Liver (tissue), 9 donors: ENCODE data around the gene RAB4B. TPM values are rescaled to one million over a fixed set of nuclear protein-coding genes. Genes with fewer than 3 reads are reported as not detected.

Experiments
- DNase-seq: peaks from one replicate; pipeline ENCODE4 v3.0.0-alpha.2; 2017; ENCODE audit warnings: low spot score
- H3K27ac ChIP-seq, 2 donors: one replicate each; pipeline ENCODE4 v1.7.0; 2013; ENCODE audit warnings: inconsistent platforms in 2 of 2, low read length in 2 of 2, control low read depth in 1 of 2, low read depth in 1 of 2, mild to moderate bottlenecking in 1 of 2
- H3K27me3 ChIP-seq, 4 donors: one replicate each; pipeline versions ENCODE4 v1.6.1 to v1.7.0; 2013; ENCODE audit warnings: low read length in 3 of 4, inconsistent platforms in 1 of 4, mild to moderate bottlenecking in 1 of 4, moderate library complexity in 1 of 4; ENCODE audit not compliant: control insufficient read depth in 4 of 4, insufficient read depth in 4 of 4
- H3K36me3 ChIP-seq, 4 donors: one replicate each; pipeline versions ENCODE4 v1.6.1 to v1.7.0; 2013; ENCODE audit warnings: low read length in 3 of 4, mild to moderate bottlenecking in 3 of 4, low read depth in 1 of 4, moderate library complexity in 1 of 4; ENCODE audit not compliant: control insufficient read depth in 4 of 4, insufficient read depth in 3 of 4
- H3K4me1 ChIP-seq, 4 donors: one replicate each; pipeline versions ENCODE4 v1.6.1 to v1.7.0; 2013; ENCODE audit warnings: low read length in 3 of 4, mild to moderate bottlenecking in 3 of 4, moderate library complexity in 1 of 4; ENCODE audit not compliant: control insufficient read depth in 4 of 4, insufficient read depth in 4 of 4
- H3K4me3 ChIP-seq, 3 donors: one replicate each; pipeline versions ENCODE4 v1.6.1 to v1.7.0; 2013; ENCODE audit warnings: low read length in 3 of 3, control low read depth in 1 of 3, low read depth in 1 of 3, mild to moderate bottlenecking in 1 of 3
- H3K9ac ChIP-seq, 2 donors: one replicate each; pipeline ENCODE4 v1.7.0; 2013; ENCODE audit warnings: low read length in 2 of 2, mild to moderate bottlenecking in 2 of 2, moderate library complexity in 2 of 2, control low read depth in 1 of 2, low read depth in 1 of 2
- H3K9me3 ChIP-seq, 4 donors: one replicate each; pipeline versions ENCODE4 v1.6.1 to v1.7.0; 2013; ENCODE audit warnings: low read length in 3 of 4; ENCODE audit not compliant: control insufficient read depth in 4 of 4
- ATF3 ChIP-seq: IDR thresholded peaks from 2 replicates; pipeline ENCODE4 v1.6.1; 2016; ENCODE audit warnings: antibody characterized with exemption
- EGR1 ChIP-seq, 2 donors: IDR thresholded peaks; 2 replicates each; pipeline ENCODE4 v1.6.1; 2016 to 2018; ENCODE audit warnings: antibody characterized with exemption in 2 of 2, low read depth in 2 of 2
- FOXA1 ChIP-seq: IDR thresholded peaks from 2 replicates; pipeline ENCODE4 v1.6.1; 2016; ENCODE audit warnings: antibody characterized with exemption
- FOXA2 ChIP-seq: IDR thresholded peaks from 2 replicates; pipeline ENCODE4 v1.6.1; 2016; ENCODE audit warnings: antibody characterized with exemption
- GABPA ChIP-seq, 2 donors: IDR thresholded peaks in 1 of 2; conservative IDR thresholded peaks in 1 of 2; 2 replicates each; pipeline ENCODE4 v1.6.1; 2016; ENCODE audit warnings: antibody characterized with exemption in 2 of 2, mild to moderate bottlenecking in 1 of 2, moderate library complexity in 1 of 2
- HNF4A ChIP-seq, 2 donors: conservative IDR thresholded peaks; 2 replicates each; pipeline ENCODE4 v1.6.1; 2016; ENCODE audit warnings: antibody characterized with exemption in 2 of 2, mild to moderate bottlenecking in 2 of 2
- JUND ChIP-seq, 2 donors: IDR thresholded peaks; 2 replicates each; pipeline ENCODE4 v1.6.1; 2016; ENCODE audit warnings: antibody characterized with exemption in 2 of 2
- RAD21 ChIP-seq, 2 donors: IDR thresholded peaks; 2 replicates each; pipeline ENCODE4 v1.6.1; 2016; ENCODE audit warnings: antibody characterized with exemption in 2 of 2, mild to moderate bottlenecking in 2 of 2
- RXRA ChIP-seq, 2 donors: IDR thresholded peaks; 2 replicates each; pipeline ENCODE4 v1.6.1; 2017 to 2018; ENCODE audit warnings: antibody characterized with exemption in 2 of 2, mild to moderate bottlenecking in 1 of 2
- SP1 ChIP-seq: IDR thresholded peaks from 2 replicates; pipeline ENCODE4 v1.6.1; 2018; ENCODE audit warnings: antibody characterized with exemption, mild to moderate bottlenecking
- TAF1 ChIP-seq: conservative IDR thresholded peaks from 2 replicates; pipeline ENCODE4 v1.6.1; 2016; ENCODE audit warnings: antibody characterized with exemption, mild to moderate bottlenecking
- YY1 ChIP-seq: IDR thresholded peaks from 2 replicates; pipeline ENCODE4 v1.6.1; 2016; ENCODE audit warnings: antibody characterized with exemption, mild to moderate bottlenecking
- ZBTB33 ChIP-seq: IDR thresholded peaks from 2 replicates; pipeline ENCODE4 v1.6.1; 2016; ENCODE audit warnings: antibody characterized with exemption
- WGBS: extraction: QIAGEN DNeasy Blood & Tissue Kit; methylation state at CpG from one replicate; pipeline ENCODE4 v1.1.7; 2013; 5-methylcytosine and 5-hydroxymethylcytosine counted together
- polyA plus RNA-seq, 2 donors: library from polyadenylated mRNA; stranded (reverse) in 1 of 2; unstranded in 1 of 2; fragments of 200-250 nt in 1 of 2; fragments of >200 nt in 1 of 2; fragmentation: Nextera tagmentation in 1 of 2; extraction: Ambion mirVana in 1 of 2; gene quantifications; one replicate each; pipeline versions ENCODE4 v1.2.1 to v1.2.3, GENCODE V29; 2013 to 2015
- total RNA-seq, 2 donors: library from RNA; depleted of rRNA; stranded (reverse); fragments of >200 nt; gene quantifications; one replicate each; pipeline ENCODE4 v1.2.3, GENCODE V29; 2014
- TF ChIP-seq, protein P1 (sequence below): IDR thresholded peaks from 2 replicates; pipeline ENCODE4 v1.6.1; 2016; ENCODE audit warnings: antibody characterized with exemption
- TF ChIP-seq, protein P2 (sequence below): fragments of 150-350 bp; IDR thresholded peaks from 2 replicates; pipeline ENCODE4 v1.5.1; 2017; ENCODE audit warnings: improper control_type of control experiment, low read depth, low read length; ENCODE audit not compliant: missing input control
- donor health status: healthy.
- donor health status: healthy.
- donor health status: healthy.
- donor health status: healthy.
- donor health status: healthy.

RAB4B gene
- total and polyA plus RNA-seq, 4 donors = 5.5 to 16.9 (median 12.9) TPM

- DNase-seq = peak; percentile 96
- no peaks in the 10 kb centered on the region for H3K9me3 ChIP-seq
- peak within 1 kb of the TSS; percentile 85 for H3K27ac ChIP-seq
- H3K36me3 ChIP-seq = peaks cover 0 to under 1% (median 0%) of the 10 kb centered on the region in 4 donors
- under 1% methylated on average over 46 of the region's 46 CpGs for WGBS
- H3K4me1 ChIP-seq = peaks cover 7 to 42% (median 33%) of the 10 kb centered on the region in 4 donors
- TF ChIP-seq TAF1 (peak; percentile 45), JUND (IDR thresholded peaks at IDR 0.05) (no peak), EGR1 (IDR thresholded peaks at IDR 0.05; ENCODE audit: low read depth in 2 of 2) (no peak), FOXA2 (no peak), ATF3 (no peak), GABPA (IDR thresholded peaks at IDR 0.05 in 1 of 2, conservative IDR thresholded peaks at IDR 0.05 in 1 of 2) (peak in 1 of 2 donors; percentile 26), ZBTB33 (peak; percentile 98), SP1 (peak; percentile 15), RXRA (IDR thresholded peaks at IDR 0.05) (no peak), HNF4A (conservative IDR thresholded peaks at IDR 0.05) (no peak), FOXA1 (no peak), YY1 (no peak), RAD21 (IDR thresholded peaks at IDR 0.05) (no peak)
- TF ChIP-seq, protein P1, sequence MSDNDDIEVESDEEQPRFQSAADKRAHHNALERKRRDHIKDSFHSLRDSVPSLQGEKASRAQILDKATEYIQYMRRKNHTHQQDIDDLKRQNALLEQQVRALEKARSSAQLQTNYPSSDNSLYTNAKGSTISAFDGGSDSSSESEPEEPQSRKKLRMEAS = peak; percentile 71
- TF ChIP-seq, protein P2, sequence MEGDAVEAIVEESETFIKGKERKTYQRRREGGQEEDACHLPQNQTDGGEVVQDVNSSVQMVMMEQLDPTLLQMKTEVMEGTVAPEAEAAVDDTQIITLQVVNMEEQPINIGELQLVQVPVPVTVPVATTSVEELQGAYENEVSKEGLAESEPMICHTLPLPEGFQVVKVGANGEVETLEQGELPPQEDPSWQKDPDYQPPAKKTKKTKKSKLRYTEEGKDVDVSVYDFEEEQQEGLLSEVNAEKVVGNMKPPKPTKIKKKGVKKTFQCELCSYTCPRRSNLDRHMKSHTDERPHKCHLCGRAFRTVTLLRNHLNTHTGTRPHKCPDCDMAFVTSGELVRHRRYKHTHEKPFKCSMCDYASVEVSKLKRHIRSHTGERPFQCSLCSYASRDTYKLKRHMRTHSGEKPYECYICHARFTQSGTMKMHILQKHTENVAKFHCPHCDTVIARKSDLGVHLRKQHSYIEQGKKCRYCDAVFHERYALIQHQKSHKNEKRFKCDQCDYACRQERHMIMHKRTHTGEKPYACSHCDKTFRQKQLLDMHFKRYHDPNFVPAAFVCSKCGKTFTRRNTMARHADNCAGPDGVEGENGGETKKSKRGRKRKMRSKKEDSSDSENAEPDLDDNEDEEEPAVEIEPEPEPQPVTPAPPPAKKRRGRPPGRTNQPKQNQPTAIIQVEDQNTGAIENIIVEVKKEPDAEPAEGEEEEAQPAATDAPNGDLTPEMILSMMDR = no peak
- peak within 1 kb of the TSS; percentile 79 for H3K9ac ChIP-seq
- H3K27me3 ChIP-seq = no peaks in the 10 kb centered on the region
- H3K4me3 ChIP-seq = peak within 1 kb of the TSS; percentile 65 to 99 (median 87)
Observed at GRCh38 chr19:40750874-40751537, 27.0 kb upstream of the RAB4B start, which contains the start of gene SNRPA. TSS of gene SNRPA (plus strand) at chr19:40751203. CDS start at chr19:40751409, 206 bp downstream.

DNA sequence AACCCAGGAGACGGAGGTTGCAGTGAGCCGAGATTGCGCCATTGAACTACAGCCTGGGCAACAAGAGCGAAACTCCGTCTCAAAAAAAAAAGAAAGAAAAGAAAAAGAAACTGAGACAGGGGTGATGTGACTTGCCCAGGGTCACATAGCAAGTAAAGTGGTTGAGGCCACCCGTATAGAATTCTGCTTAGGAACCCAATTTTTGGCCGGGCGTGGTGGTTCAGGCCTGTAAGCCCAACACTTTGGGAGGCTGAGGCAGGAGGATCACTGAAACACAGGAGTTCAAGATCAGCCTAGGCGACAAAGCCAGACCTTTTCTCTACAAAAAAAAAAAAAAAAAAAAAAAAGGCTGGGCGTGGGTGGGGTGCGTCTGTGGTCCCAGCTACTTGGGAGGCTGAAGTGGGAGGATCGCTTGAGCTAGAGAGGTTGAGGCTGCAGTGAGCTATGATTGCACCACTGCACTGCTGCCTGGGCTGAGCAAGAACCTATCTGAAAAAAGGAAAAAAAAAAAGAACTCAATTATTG is 25.7 kb upstream of the RAB4B start:
- Histone ChIP-seq H3K27ac (no peak overlapping the region), H3K4me1 (peaks cover 7 to 49% (median 35%) of the 10 kb centered on the region in 4 donors), H3K36me3 (peaks cover 0 to 8% (median 2%) of the 10 kb centered on the region in 4 donors), H3K9me3 (no peaks in the 10 kb centered on the region), H3K4me3 (peak overlapping the region; percentile 65 to 99 (median 87)), H3K9ac (peak overlapping the region in 1 of 2 donors; percentile 11), H3K27me3 (no peaks in the 10 kb centered on the region)
- DNase-seq = no peak
- WGBS = 62% methylated on average over 12 of the region's 12 CpGs
- TF ChIP-seq RAD21 (IDR thresholded peaks at IDR 0.05) = no peak
- TF ChIP-seq YY1 = no peak
- no peak for TF ChIP-seq JUND (IDR thresholded peaks at IDR 0.05)
- TF ChIP-seq, protein P2 = no peak
- TF ChIP-seq TAF1 = no peak
- TF ChIP-seq, protein P1 = no peak
- no peak for TF ChIP-seq SP1
- no peak for TF ChIP-seq ZBTB33
- no peak for TF ChIP-seq GABPA (IDR thresholded peaks at IDR 0.05 in 1 of 2, conservative IDR thresholded peaks at IDR 0.05 in 1 of 2)
- no peak for TF ChIP-seq FOXA1
